ENCODE measurements around the gene FAXC. TPM values are rescaled to one million over a fixed set of nuclear protein-coding genes. Genes with fewer than 3 reads are reported as not detected.

Gene FAXC
- total RNA-seq, 4 donors from 2014 or later, result 22.2 to 44.7 (median 41.8) TPM

GRCh38 chr6:99334526-99335127, 14.8 kb downstream of the FAXC start:
- no peak for DNase-seq (ENCODE audit: extremely low spot score)
- intact Hi-C loops (cut with DNase I), result loop anchor here (5.0 kb wide), 2 partner anchors 58 to 93 kb away; partner anchors contain the start of genes COQ3 and PNISR
- TF ChIP-seq POLR2A (IDR thresholded peaks at IDR 0.05; ENCODE audit: low read depth) (no peak), CTCF (IDR thresholded peaks at IDR 0.05) (peak; percentile 56 to 75 (median 65)), EP300 (IDR thresholded peaks at IDR 0.05) (no peak), POLR2AphosphoS5 (IDR thresholded peaks at IDR 0.05) (peak in 1 of 2 donors; percentile 18)
- no peak overlapping the region for H3K4me3 ChIP-seq
- peak overlapping the region; percentile 72 to 94 (median 81) for H3K27ac ChIP-seq (replicated peaks in 1 of 4)
- WGBS, result 52% methylated on average over 2 of the region's 2 CpGs
- H3K36me3 ChIP-seq, result peaks cover 0 to 7% (median 2%) of the 10 kb centered on the region in 4 donors
- H3K4me1 ChIP-seq, result peaks cover 0 to 43% (median 39%) of the 10 kb centered on the region in 4 donors
- H3K27me3 ChIP-seq, result no peaks in the 10 kb centered on the region
- no peaks in the 10 kb centered on the region for H3K9me3 ChIP-seq

- intact Hi-C loops (cut with DNase I), result loop anchor here (5.0 kb wide), 2 partner anchors 59 to 94 kb away; partner anchors contain the start of genes COQ3 and PNISR
- 85% methylated on average over 6 of the region's 6 CpGs for WGBS
- Histone ChIP-seq H3K4me1 (peaks cover 0 to 35% (median 29%) of the 10 kb centered on the region in 4 donors), H3K27me3 (no peaks in the 10 kb centered on the region), H3K36me3 (peaks cover 0 to 7% (median 2%) of the 10 kb centered on the region in 4 donors), H3K4me3 (no peak overlapping the region), H3K27ac (replicated peaks in 1 of 4) (peak overlapping the region in 2 of 4 donors; percentile 81 to 94), H3K9me3 (no peaks in the 10 kb centered on the region)
- DNase-seq (ENCODE audit: extremely low spot score), result no peak
- TF ChIP-seq EP300 (IDR thresholded peaks at IDR 0.05) (no peak), CTCF (IDR thresholded peaks at IDR 0.05) (no peak), POLR2AphosphoS5 (IDR thresholded peaks at IDR 0.05) (no peak), POLR2A (IDR thresholded peaks at IDR 0.05; ENCODE audit: low read depth) (no peak)
These were observed 16.4 kb downstream of the FAXC start for GRCh38 chr6:99333068-99333467.

- 75% methylated on average over 3 of the region's 3 CpGs for WGBS
- H3K4me1 ChIP-seq, result peaks cover 0 to 25% (median 18%) of the 10 kb centered on the region in 4 donors
- DNase-seq (ENCODE audit: extremely low spot score), result no peak
- H3K27ac ChIP-seq (replicated peaks in 1 of 4), result peak overlapping the region in 1 of 4 donors; percentile 29
- no peak overlapping the region for H3K4me3 ChIP-seq
- intact Hi-C loops (cut with DNase I), result loop anchor here (5.0 kb wide), 2 partner anchors 61 to 96 kb away; partner anchors contain the start of genes COQ3 and PNISR
- TF ChIP-seq POLR2A (IDR thresholded peaks at IDR 0.05; ENCODE audit: low read depth), result no peak
- no peak for TF ChIP-seq CTCF (IDR thresholded peaks at IDR 0.05)
- no peak for TF ChIP-seq EP300 (IDR thresholded peaks at IDR 0.05)
- TF ChIP-seq POLR2AphosphoS5 (IDR thresholded peaks at IDR 0.05), result no peak
- H3K9me3 ChIP-seq, result no peaks in the 10 kb centered on the region
- H3K36me3 ChIP-seq, result peaks cover 0 to 10% (median 4%) of the 10 kb centered on the region in 4 donors
- no peaks in the 10 kb centered on the region for H3K27me3 ChIP-seq
These were observed 17.9 kb downstream of the FAXC start for GRCh38 chr6:99331531-99331930.

GRCh38 chr6:99330159-99330558, 19.3 kb downstream of the FAXC start:
- Histone ChIP-seq H3K27ac (replicated peaks in 1 of 4) (peak overlapping the region in 3 of 4 donors; percentile 3 to 35 (median 33)), H3K9me3 (no peaks in the 10 kb centered on the region), H3K4me3 (no peak overlapping the region), H3K27me3 (no peaks in the 10 kb centered on the region), H3K4me1 (peaks cover 0 to 24% (median 14%) of the 10 kb centered on the region in 4 donors), H3K36me3 (peaks cover 0 to 24% (median 7%) of the 10 kb centered on the region in 4 donors)
- WGBS, result 5% methylated on average over 2 of the region's 2 CpGs
- DNase-seq (ENCODE audit: extremely low spot score), result no peak
- intact Hi-C loops (cut with DNase I), result loop anchor here (5.0 kb wide), 2 partner anchors 62 to 97 kb away; partner anchors contain the start of genes COQ3 and PNISR
- TF ChIP-seq CTCF (IDR thresholded peaks at IDR 0.05), result peak; percentile 67 to 81 (median 70)
- TF ChIP-seq POLR2A (IDR thresholded peaks at IDR 0.05; ENCODE audit: low read depth), result no peak
- TF ChIP-seq EP300 (IDR thresholded peaks at IDR 0.05), result no peak
- peak; percentile 13 for TF ChIP-seq POLR2AphosphoS5 (IDR thresholded peaks at IDR 0.05)
